RWPE1 (cell line): ENCODE measurements around the gene FAM13A.
A peak's percentile ranks its signal among the peaks of the same experiment; 100 is the strongest.

Experiments used
- CTCF ChIA-PET: fragments of 350-600 bp; sonication (Branson Sonifier 250); formaldehyde crosslinking; extraction: SDS; loops from one replicate; lab custom pipeline; 2021; lab: Yijun Ruan, JAX
- POLR2A ChIA-PET: fragments of 400-600 bp; formaldehyde crosslinking; extraction: SDS; loops from one replicate; lab custom pipeline; 2020; ENCODE audit warnings: antibody characterized with exemption; ENCODE audit not compliant: low non-redundant PET; lab: Yijun Ruan, JAX
- DNase-seq: peaks from one replicate; pipeline ENCODE4 v3.0.0; 2012; ENCODE audit warnings: low spot score
- H3K27ac ChIP-seq: fragments of 450-650 bp; 2 replicates; pipeline ENCODE4 v1.5.1; 2017
- TF ChIP-seq, protein P1 (sequence below): fragments of 450-650 bp; conservative IDR thresholded peaks from 2 replicates; pipeline ENCODE4 v1.5.1; 2017; ENCODE audit warnings: low read depth, mild to moderate bottlenecking

Gene FAM13A

DNA sequence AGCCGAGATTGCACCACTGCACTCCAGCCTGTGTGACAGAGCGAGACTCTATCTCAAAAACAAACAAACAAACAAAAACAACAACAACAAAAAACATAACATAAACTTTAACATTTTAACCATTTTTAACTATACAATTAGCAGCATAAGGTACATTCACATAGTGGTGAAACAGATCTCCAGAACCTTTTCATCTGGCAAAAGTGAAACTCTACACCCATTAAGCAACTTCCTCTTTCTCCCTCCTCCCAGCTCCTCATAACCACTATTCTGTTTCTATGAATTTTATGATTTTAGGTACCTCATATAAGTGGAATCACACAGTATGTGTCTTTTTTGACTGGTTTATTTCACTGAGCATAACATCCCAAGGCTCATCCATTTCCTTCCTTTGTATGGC is 103.6 kb downstream of the FAM13A start:
- TF ChIP-seq, protein P1, sequence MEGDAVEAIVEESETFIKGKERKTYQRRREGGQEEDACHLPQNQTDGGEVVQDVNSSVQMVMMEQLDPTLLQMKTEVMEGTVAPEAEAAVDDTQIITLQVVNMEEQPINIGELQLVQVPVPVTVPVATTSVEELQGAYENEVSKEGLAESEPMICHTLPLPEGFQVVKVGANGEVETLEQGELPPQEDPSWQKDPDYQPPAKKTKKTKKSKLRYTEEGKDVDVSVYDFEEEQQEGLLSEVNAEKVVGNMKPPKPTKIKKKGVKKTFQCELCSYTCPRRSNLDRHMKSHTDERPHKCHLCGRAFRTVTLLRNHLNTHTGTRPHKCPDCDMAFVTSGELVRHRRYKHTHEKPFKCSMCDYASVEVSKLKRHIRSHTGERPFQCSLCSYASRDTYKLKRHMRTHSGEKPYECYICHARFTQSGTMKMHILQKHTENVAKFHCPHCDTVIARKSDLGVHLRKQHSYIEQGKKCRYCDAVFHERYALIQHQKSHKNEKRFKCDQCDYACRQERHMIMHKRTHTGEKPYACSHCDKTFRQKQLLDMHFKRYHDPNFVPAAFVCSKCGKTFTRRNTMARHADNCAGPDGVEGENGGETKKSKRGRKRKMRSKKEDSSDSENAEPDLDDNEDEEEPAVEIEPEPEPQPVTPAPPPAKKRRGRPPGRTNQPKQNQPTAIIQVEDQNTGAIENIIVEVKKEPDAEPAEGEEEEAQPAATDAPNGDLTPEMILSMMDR, result no peak
- ChIA-PET CTCF (no interaction called here), POLR2A (no interaction called here)
- no peak for DNase-seq
- H3K27ac ChIP-seq, result no peak overlapping the region

GRCh38 chr4:88952081-88952480 is 104.9 kb downstream of the FAM13A start:
- no peak for DNase-seq
- ChIA-PET POLR2A (no interaction called here), CTCF (interaction anchor here (0.6 kb wide), 1 partner anchor 9 kb away, joined by 4 read pairs; no protein-coding TSS in a partner anchor)
- H3K27ac ChIP-seq, result no peak overlapping the region
- TF ChIP-seq, protein P1, result no peak

DNA sequence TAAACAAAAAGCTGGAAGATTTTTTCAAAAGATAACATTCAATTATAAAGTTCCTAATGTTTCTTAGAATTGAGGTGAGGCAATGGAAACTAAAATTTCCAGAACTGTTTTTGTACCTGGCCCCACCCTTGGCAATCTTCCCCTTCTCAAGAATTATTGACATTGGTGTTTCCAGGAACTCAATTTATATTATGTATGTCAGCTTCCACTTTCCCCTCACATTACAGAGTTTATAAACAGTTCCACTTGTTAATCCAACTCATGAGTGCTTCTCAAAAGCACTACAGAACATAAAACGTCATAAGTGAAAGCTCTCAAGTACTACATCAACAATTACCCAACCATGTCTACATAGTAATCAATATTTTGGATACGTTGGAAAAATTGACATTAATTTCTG is 107.4 kb downstream of the FAM13A start:
- POLR2A ChIA-PET, result no interaction called here
- H3K27ac ChIP-seq, result no peak overlapping the region
- CTCF ChIA-PET, result interaction anchor here (0.6 kb wide), 1 partner anchor 602 kb away, joined by 3 read pairs; no protein-coding TSS in a partner anchor
- DNase-seq, result no peak
- TF ChIP-seq, protein P1, result no peak

GRCh38 chr4:88940506-88940905 is 116.5 kb downstream of the FAM13A start:
- TF ChIP-seq, protein P1, result no peak
- POLR2A ChIA-PET, result no interaction called here
- DNase-seq, result no peak
- no peak overlapping the region for H3K27ac ChIP-seq
- CTCF ChIA-PET, result no interaction called here

GRCh38 chr4:88939697-88940096 is 117.3 kb downstream of the FAM13A start:
- H3K27ac ChIP-seq, result no peak overlapping the region
- DNase-seq, result no peak
- ChIA-PET CTCF (no interaction called here), POLR2A (no interaction called here)
- TF ChIP-seq, protein P1, result no peak

DNA sequence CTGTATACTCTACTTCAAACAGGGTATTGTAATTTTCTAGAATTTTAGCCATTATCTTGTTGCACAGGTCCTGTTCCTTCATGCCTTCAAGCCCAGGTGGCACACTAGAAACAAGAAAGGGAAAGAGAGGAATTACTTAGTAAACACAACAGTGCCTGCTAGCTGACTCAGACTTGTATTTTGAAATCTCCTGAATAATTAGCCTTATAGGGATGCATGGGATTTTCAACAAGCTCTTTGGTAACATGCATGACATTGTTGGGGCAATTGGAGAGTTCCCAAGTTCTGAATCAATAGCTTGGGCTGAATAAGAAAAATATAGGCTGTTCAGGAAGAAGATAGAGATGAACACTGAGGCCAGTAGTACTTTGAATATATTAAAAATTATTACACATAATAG is 118.8 kb downstream of the FAM13A start:
- H3K27ac ChIP-seq, result no peak overlapping the region
- TF ChIP-seq, protein P1, result no peak
- CTCF ChIA-PET, result interaction anchor here (0.6 to 0.7 kb wide), 2 partner anchors 119 to 152 kb away, joined by 3 to 4 read pairs; no protein-coding TSS in a partner anchor
- peak; percentile 78 for DNase-seq
- POLR2A ChIA-PET, result interaction anchor here (1.0 kb wide), 1 partner anchor 16 kb away, joined by 3 read pairs; no protein-coding TSS in a partner anchor
